Endometrium (tissue), 2 donors: ENCODE measurements around the gene SALL2.

Experiments
- FAIRE-seq: peaks from 2 replicates; lab custom pipeline; 2012; peaks lifted over from hg19 to GRCh38; lab: Jason Lieb, UNC
- donor health status: control.
- donor health status: control.

The SALL2 gene

GRCh38 chr14:21476925-21477681 lies 49.0 kb downstream of the SALL2 start, which contains the start of the genes RAB2B and TOX4:
Gene RAB2B (minus strand): TSS chr14:21476959. CDS start chr14:21476872, 87 bp downstream.
Gene TOX4 (plus strand): TSS chr14:21477195. CDS start chr14:21477279, 84 bp downstream.
- peak; percentile 81 for FAIRE-seq

DNA sequence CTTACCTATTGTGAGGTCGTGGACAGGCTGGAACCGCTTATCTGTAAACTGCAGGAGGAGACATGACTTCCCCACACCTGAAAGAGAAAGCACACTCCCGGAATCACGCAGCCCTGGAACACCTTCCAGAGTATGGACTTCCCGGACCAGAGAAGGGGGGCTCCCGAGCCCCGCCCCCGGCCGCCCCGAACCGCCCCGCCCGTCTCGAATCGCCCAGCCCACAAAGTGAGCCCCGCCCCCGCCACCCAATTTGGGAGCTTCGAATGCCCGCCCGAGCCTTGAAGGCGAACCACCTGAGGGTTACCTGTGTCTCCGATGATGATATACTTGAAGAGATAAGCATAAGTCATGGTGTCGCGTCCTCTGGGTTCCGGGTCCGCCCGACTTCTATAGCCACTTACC lies 49.6 kb downstream of the SALL2 start:
- no peak for FAIRE-seq

DNA sequence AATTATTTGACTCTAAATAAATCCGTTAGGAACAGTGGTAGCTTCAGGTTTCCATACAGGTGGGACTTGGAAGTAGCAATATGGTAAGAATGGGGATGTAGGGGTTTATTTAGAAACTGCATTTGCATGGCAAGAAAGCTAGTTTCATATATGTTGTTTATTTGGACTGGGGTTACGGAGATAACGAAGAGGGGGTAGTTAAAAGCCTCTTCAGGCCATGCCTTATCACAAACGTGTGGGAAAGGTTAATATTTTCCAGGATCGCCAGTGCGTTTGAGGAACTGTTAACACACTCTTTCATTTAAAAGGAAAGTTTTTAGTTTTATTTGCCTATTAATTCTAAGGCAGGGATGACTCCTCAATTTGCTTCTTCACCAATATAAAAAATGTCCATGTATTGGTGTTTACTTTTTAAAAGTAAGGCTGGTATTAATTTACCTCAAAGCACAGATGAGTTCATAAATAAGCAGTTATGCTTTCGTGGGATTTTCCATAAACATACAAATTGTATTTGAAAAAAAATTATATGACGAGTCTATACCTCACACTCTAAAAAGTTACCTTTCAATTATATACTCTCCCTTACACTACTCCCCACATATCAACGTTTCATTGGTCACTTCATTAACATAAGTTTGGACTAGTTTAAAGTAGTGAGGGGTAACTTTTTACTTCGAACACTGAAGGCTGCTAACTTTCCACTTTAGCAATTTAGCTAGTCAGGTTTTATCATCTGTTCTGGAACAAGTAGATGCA lies 50.2 kb downstream of the SALL2 start:
- FAIRE-seq, result no peak
